ENCODE measurements around the gene PALD1. TPM values are rescaled to one million over a fixed set of nuclear protein-coding genes. Genes with fewer than 3 reads are reported as not detected.

PALD1 gene
- total RNA-seq, 4 donors from 2014 or later, result 5.4 to 10.9 (median 9.2) TPM

GRCh38 chr10:70513848-70514309 is 35.3 kb downstream of the PALD1 start:
- Histone ChIP-seq H3K27me3 (no peaks in the 10 kb centered on the region), H3K4me1 (peaks cover 0 to 55% (median 35%) of the 10 kb centered on the region in 4 donors), H3K27ac (no peak overlapping the region), H3K9me3 (no peaks in the 10 kb centered on the region), H3K4me3 (no peak overlapping the region), H3K36me3 (no peaks in the 10 kb centered on the region)
- no peak for DNase-seq (ENCODE audit: low spot score in 2 of 2)
- TF ChIP-seq POLR2A (IDR thresholded peaks at IDR 0.05) (no peak), EP300 (IDR thresholded peaks at IDR 0.05) (no peak), CTCF (IDR thresholded peaks at IDR 0.05) (no peak)
- WGBS, 2 donors, result 88% methylated on average over 14 of the region's 14 CpGs

DNA sequence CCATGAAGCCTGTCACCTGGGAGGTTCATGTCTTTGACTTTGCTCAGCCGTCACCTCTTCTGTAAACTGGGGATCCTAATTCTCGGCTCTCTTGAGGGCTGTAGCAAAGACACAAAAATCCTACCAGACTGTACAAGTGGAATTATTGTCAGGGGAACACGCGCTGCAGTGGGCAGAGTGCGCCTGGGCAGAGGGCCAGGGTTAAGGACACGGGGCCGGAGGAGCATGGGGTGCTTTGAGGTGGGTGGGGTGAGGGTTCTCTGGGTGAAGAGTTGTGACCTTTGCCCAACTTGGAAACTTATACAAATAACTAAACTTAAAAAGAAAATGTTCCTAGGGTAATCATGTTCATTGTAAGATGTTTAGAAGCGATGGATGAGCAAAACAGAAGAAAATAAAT is 36.0 kb downstream of the PALD1 start:
- WGBS, 2 donors, result 45 to 51% methylated on average over 8 of the region's 8 CpGs
- H3K4me1 ChIP-seq, result peaks cover 0 to 47% (median 28%) of the 10 kb centered on the region in 4 donors

GRCh38 chr10:70515035-70515667 is 36.6 kb downstream of the PALD1 start:
- H3K27me3 ChIP-seq, result no peaks in the 10 kb centered on the region
- no peaks in the 10 kb centered on the region for H3K36me3 ChIP-seq
- H3K9me3 ChIP-seq, result no peaks in the 10 kb centered on the region
- H3K4me3 ChIP-seq, result no peak overlapping the region
- no peak for TF ChIP-seq EP300 (IDR thresholded peaks at IDR 0.05)
- TF ChIP-seq CTCF (IDR thresholded peaks at IDR 0.05), result no peak
- no peak for TF ChIP-seq POLR2A (IDR thresholded peaks at IDR 0.05)
- WGBS, 2 donors, result 91 to 96% methylated on average over 4 to 8 of the region's 8 CpGs
- H3K27ac ChIP-seq, result no peak overlapping the region
- peaks cover 0 to 42% (median 23%) of the 10 kb centered on the region in 4 donors for H3K4me1 ChIP-seq
- no peak for DNase-seq (ENCODE audit: low spot score in 2 of 2)

More for the DNA sequence above, 36.0 kb downstream of the PALD1 start:
- Histone ChIP-seq H3K4me3 (no peak overlapping the region), H3K36me3 (no peaks in the 10 kb centered on the region), H3K9me3 (no peaks in the 10 kb centered on the region), H3K27me3 (no peaks in the 10 kb centered on the region), H3K27ac (no peak overlapping the region)
- TF ChIP-seq POLR2A (IDR thresholded peaks at IDR 0.05), result no peak
- no peak for TF ChIP-seq EP300 (IDR thresholded peaks at IDR 0.05)
- TF ChIP-seq CTCF (IDR thresholded peaks at IDR 0.05), result no peak
- no peak for DNase-seq (ENCODE audit: low spot score in 2 of 2)

DNA sequence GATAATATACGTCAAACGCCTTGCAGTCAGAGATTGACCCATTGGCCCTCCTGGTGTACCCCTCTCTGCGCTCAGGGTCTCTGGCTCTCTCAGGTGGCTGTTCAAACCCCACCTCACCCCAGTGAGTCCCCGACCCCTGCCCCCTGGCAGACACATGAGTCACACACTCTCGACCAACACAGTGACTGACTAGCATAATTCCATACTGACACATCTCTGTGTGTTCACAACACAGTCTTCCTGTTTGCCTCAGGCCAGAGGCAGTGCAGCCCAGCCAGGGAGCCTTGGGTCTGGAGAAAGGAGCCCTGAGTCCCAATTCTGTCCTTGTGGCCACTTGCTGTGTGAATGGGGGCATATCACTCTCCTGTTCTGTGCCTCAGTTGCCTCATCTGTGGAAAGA is 40.1 kb downstream of the PALD1 start:
- Histone ChIP-seq H3K9me3 (no peaks in the 10 kb centered on the region), H3K36me3 (no peaks in the 10 kb centered on the region), H3K4me3 (no peak overlapping the region), H3K27ac (no peak overlapping the region), H3K4me1 (peaks cover 0 to 15% (median 2%) of the 10 kb centered on the region in 4 donors), H3K27me3 (no peaks in the 10 kb centered on the region)
- WGBS, 2 donors, result 85 to 88% methylated on average over 5 of the region's 5 CpGs
- no peak for DNase-seq (ENCODE audit: low spot score in 2 of 2)
- no peak for TF ChIP-seq CTCF (IDR thresholded peaks at IDR 0.05)
- no peak for TF ChIP-seq POLR2A (IDR thresholded peaks at IDR 0.05)
- no peak for TF ChIP-seq EP300 (IDR thresholded peaks at IDR 0.05)

DNA sequence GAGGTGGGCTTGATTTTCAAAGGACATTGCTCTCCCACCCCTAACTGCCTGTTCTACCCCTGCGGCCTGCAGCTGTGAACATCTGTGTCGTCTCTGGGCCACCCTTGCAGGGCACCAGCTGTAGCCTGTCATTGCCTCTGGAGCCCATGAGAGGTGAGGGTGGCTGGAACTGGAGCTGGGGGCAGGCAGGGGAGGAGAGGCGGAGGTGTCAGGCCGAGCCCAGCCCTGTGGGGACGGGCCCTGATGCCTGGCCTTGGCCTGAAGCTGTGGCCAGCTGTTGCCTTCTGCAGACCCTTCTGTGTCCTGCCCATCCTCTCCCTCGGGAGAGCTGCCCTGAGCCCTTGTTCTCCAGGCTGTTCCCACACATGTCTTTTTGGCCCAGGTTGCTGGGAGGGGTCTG is 44.5 kb downstream of the PALD1 start:
- TF ChIP-seq CTCF (IDR thresholded peaks at IDR 0.05) (no peak), POLR2A (IDR thresholded peaks at IDR 0.05) (no peak), EP300 (IDR thresholded peaks at IDR 0.05) (no peak)
- WGBS, 2 donors, result 77 to 86% methylated on average over 6 of the region's 6 CpGs
- no peaks in the 10 kb centered on the region for H3K36me3 ChIP-seq
- H3K4me1 ChIP-seq, result no peaks in the 10 kb centered on the region
- no peaks in the 10 kb centered on the region for H3K27me3 ChIP-seq
- no peak overlapping the region for H3K4me3 ChIP-seq
- no peak for DNase-seq (ENCODE audit: low spot score in 2 of 2)
- H3K27ac ChIP-seq, result no peak overlapping the region
- H3K9me3 ChIP-seq, result no peaks in the 10 kb centered on the region

Measured in tibial nerve (tissue), 4 donors.